ENCODE measurements around the gene LRRC8E.

Gene LRRC8E

DNA sequence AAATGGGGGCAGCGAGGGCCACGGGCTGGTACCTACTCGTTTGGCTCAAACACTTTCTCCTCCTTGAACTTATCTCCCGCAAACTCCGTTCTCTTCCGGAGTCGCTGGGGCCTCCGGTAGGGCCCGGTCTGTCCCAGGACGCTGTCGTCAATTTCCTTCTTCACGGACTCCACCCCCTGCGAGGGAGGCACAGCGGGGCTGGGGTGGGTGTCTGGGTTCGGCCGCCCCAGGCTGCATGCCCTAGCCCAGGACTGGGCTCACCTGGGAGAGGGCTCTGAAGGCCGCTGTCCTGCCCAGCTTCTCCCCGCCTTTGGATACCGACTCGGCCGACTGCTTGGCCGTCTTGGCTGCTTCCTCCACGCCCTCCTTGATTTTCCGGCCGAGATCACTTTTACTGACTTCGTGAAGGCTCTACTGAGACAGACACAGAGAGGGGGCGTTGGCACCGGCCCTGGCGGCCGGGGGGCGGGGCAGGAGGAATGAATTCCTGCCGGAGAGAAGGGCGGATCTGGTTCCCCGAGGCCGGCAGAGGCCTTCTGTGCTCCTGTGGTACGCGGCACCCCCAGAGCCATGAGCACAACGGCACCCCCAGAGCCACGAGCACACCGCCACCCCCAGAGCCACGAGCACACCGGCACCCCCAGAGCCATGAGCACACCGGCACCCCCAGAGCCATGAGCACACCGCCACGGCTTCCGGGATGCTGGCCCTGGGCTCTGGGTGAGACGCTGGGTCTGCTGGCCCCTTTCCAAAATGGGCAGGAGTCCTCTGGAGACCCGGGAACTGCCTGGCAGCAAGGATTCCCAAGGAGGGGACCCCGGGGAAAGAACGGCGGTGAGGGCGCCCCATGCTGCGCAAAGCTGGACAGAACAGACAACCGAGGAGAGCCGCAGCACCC, 45.8 kb downstream of the LRRC8E start:
- DNase-seq = no peak

GRCh38 chr19:7934766-7935165, 46.5 kb downstream of the LRRC8E start:
- no peak for DNase-seq

DNA sequence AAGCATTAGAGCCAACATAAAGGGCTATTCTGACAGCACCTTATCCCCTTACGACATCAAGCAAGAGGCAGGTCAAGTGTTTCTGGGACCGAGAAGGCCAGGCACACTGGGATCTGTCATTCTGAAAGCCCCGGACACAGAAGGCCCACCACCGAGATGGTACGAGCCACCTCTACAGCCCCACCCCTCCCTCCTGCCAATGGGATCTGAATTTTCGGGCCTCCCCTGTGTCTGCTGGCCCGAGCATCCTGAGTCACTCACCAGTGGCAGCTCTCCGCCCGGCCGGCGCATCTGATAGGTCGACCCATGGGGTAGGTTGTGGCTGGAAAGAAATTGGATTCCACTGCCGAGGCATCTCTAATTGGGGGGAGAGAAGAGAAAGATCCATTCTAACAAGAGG, 52.5 kb downstream of the LRRC8E start:
- no peak for DNase-seq

DNA sequence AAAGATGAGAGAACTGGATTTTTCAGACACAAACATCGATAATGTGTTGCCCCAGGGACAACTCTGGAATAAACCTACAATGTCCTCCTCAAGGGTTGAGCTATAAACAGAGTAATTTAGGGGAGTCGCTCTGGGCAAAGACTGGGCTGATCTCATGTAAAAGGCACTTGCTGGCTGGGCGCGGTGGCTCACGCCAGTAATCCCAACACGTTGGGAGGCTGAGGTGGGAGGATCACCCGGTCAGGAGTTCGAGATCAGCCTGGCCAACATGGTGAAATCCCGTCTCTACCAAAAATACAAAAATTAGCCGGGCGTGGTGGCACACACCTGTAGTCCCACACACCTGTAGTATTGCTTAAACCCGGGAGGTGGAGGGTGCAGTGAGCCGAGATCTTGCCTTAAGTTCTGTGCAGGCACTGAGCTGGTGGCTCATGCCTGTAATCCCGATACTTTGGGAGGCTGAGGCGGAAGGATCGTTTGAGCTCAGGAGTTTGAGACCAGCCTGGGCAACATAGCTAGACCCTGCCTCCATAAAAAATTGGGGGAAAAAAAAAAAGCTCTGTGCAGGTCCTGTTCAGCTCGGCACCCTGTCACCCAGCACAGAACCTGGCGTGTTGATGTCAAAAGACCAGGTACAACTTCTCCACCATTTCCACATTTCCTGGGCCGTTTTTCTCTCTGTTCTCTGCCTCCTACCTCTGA, 53.7 kb downstream of the LRRC8E start:
- DNase-seq = no peak

DNA sequence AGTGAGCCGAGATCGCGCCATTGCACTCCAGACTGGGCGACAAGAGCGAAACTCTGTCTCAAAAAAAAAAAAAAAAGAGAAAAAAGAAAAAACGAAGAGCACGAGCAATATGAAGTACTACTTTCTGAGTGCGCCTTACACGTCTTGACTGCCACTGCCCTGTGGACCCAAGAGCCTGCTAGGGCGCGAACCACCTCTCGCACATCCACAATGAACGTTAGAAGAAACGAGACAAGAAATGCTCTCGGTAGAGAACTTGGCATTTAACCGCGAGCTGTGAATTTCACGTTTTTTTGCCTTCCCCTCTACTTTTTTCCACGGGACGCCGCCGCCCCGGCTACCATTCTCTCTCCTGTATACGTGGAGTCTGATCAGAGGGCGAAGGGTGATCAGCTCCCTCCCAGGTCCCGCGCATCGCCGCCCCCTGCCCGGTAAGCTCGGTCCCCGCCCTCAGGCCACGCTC, 54.7 kb downstream of the LRRC8E start:
- DNase-seq = no peak

DNA sequence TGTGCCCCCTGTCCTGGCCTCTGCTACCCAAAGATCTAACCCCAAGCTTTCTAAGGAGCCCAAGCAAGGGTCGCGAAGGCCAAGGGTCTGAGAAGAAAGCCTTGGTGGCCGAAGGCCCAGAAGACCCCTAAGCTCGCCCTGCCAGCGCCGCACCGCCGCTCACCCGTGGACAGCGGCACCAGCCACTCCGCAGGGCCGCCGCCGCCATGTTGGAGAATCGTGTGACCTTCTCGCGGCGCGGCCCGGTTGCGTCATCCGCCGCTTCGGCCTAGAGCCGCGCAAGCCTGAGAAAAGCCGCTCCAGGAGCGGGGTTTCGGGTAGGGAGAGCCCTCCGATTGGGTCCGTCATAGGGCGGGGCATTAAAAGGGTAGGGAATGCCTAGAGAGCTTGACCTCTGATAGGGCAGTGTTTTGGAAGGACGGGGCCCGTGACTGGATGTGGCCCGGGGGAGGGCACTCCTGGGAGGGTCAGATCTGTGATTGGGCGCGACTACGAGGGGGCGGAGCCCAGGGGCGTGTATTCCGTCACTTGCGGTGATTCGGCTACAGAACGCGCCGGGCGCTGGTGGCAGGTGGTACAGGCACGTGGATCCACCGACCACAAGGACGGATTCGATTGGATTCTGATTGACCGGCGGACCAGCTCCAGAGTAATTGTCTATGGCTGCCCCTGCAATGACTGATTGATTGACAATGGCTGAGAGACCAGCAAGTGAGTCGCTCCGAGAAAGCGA, 55.3 kb downstream of the LRRC8E start, which contains the start of gene TIMM44:
TSS of gene TIMM44 (minus strand) at position 223 of the 733 bp plus-strand sequence. CDS start at position 208, 15 bp downstream.
- peak; percentile 99 for DNase-seq

DNA sequence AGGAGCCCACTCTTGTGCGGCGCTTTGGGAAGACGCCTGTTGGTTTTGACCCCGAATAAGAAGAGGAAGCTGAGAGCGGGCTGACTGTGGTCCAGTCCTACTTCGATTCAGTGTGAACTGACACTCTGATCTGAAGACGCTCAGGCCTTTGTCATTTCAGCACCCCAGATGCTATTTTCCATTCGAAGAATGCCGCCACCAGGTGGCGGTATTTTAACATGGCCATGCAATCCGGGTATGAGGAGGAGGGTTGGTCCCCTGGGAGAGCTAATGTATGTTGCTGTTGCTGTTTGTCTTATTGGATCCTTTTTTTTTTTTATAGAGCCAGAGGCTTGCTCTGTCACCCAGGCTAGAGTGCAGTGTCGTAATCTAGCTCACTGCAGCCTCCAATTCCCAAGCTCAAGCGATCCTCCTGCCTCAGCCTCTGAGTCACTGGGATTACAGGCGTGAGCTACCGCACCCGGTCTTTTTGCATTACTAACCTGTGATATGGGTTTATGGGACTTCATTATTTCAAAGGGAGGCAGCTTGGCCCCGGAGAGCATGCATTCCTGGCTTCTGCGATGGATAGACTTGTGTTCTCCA, 56.0 kb downstream of the LRRC8E start:
- DNase-seq = peak; percentile 85 to 89

DNA sequence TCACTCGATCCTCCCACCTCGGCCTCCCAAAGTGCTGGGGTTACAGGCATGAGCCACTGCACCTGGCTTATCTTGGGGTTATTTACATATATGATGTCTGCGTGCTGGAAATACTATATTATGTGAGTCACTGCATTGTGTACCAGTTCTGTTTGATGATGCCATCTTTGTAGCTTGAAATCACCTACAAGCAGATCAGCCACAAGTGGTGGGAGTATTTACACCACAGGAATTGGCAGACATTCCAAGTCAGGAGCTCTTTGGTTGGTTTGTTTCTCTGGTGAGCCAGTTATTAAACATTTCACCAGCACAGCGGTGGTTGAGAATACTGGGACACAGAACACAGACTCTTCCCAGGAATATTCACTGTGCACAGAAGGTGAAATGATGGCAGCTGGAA, 59.6 kb downstream of the LRRC8E start:
- DNase-seq = no peak

All from CD4-positive, alpha-beta T cell treated with Interferon alpha-2 for 1 hour (primary cell).